DND-41 (cell line): Measurements from ENCODE around the gene NAPA.

Source experiments
- ATAC-seq: fragments of 200-7000 bp; cut with Tn5 transposase; 3 replicates; pipeline ENCODE4 v1.9.1; 2021; ENCODE audit warnings: low read depth; ENCODE audit not compliant: insufficient read depth
- DNase-seq: peaks from one replicate; pipeline ENCODE4 v3.0.0-alpha.2; 2020
- H2AFZ ChIP-seq: 2 replicates; pipeline ENCODE4 v1.6.0; 2012; ENCODE audit warnings: low read depth, low read length
- H3K27ac ChIP-seq: 2 replicates; pipeline ENCODE4 v1.5.1; 2012; ENCODE audit warnings: low read length, inconsistent platforms
- H3K27me3 ChIP-seq: fragments of 200-600 bp; sonication (generic); 2 replicates; pipeline ENCODE4 v1.6.0; 2012; ENCODE audit warnings: low read length, mild to moderate bottlenecking, inconsistent platforms; ENCODE audit not compliant: insufficient read depth, poor library complexity
- H3K36me3 ChIP-seq: 2 replicates; pipeline ENCODE4 v1.5.1; 2012; ENCODE audit warnings: low read length, inconsistent platforms; ENCODE audit not compliant: insufficient read depth
- H3K4me1 ChIP-seq: 2 replicates; pipeline ENCODE4 v1.5.1; 2012; ENCODE audit warnings: mild to moderate bottlenecking, low read length; ENCODE audit not compliant: insufficient read depth
- H3K4me2 ChIP-seq: 2 replicates; pipeline ENCODE4 v1.6.0; 2012; ENCODE audit warnings: mild to moderate bottlenecking, moderate library complexity, low read length, inconsistent platforms; ENCODE audit not compliant: insufficient read depth
- H3K4me3 ChIP-seq, 2 experiments: fragments of 200-600 bp in 1 of 2; shearing (Covaris generic) in 1 of 2; 2 replicates each; pipeline ENCODE4 v1.5.1; 2012 to 2016; ENCODE audit warnings: inconsistent platforms in 2 of 2, low read length in 2 of 2, mild to moderate bottlenecking in 2 of 2, low read depth in 1 of 2, moderate library complexity in 1 of 2
- H3K79me2 ChIP-seq: 2 replicates; pipeline ENCODE4 v1.6.0; 2012; ENCODE audit warnings: low read length, inconsistent platforms; ENCODE audit not compliant: insufficient read depth
- H3K9ac ChIP-seq: 2 replicates; pipeline ENCODE4 v1.6.0; 2012; ENCODE audit warnings: low read depth, mild to moderate bottlenecking, inconsistent platforms, low read length, moderate library complexity
- H3K9me3 ChIP-seq: 2 replicates; pipeline ENCODE4 v1.5.1; 2012; ENCODE audit warnings: low read length, moderate library complexity, mild to moderate bottlenecking, inconsistent platforms; ENCODE audit not compliant: insufficient read depth, severe bottlenecking
- H4K20me1 ChIP-seq: 2 replicates; pipeline ENCODE4 v1.6.0; 2012; ENCODE audit warnings: low read length; ENCODE audit not compliant: insufficient read depth
- CTCF ChIP-seq: IDR thresholded peaks from 2 replicates; pipeline ENCODE4 v1.5.1; 2012; ENCODE audit warnings: borderline replicate concordance, low read length, moderate library complexity, mild to moderate bottlenecking; ENCODE audit not compliant: poor library complexity, severe bottlenecking; ENCODE audit errors: extremely low read depth
- EZH2 ChIP-seq: IDR thresholded peaks from 3 replicates; pipeline ENCODE4 v1.6.1; 2012; ENCODE audit warnings: borderline replicate concordance, low read depth, mild to moderate bottlenecking, moderate library complexity, low read length, inconsistent platforms; ENCODE audit not compliant: severe bottlenecking

NAPA gene

GRCh38 chr19:47491358-47492136 is 23.3 kb downstream of the NAPA start:
- Histone ChIP-seq H3K9me3 (no peaks in the 10 kb centered on the region), H3K79me2 (no peaks in the 10 kb centered on the region), H3K27me3 (no peaks in the 10 kb centered on the region), H3K4me1 (peaks cover 9% of the 10 kb centered on the region; the same call in 1 of the 2 replicates), H3K4me3 (no peak overlapping the region), H3K27ac (no peak overlapping the region), H3K36me3 (peaks cover 72% of the 10 kb centered on the region), H3K4me2 (no peak overlapping the region), H2AFZ (no peak overlapping the region), H4K20me1 (peaks cover 25% of the 10 kb centered on the region; the same call in 1 of the 2 replicates), H3K9ac (no peak overlapping the region)
- TF ChIP-seq EZH2 (no peak), CTCF (no peak)
- ATAC-seq (no peak), DNase-seq (no peak)

GRCh38 chr19:47490847-47491246 is 24.0 kb downstream of the NAPA start:
- H2AFZ ChIP-seq, result no peak overlapping the region
- no peak overlapping the region for H3K4me3 ChIP-seq
- H3K36me3 ChIP-seq, result peaks cover 71% of the 10 kb centered on the region
- no peak for ATAC-seq
- peaks cover 22% of the 10 kb centered on the region; the same call in 1 of the 2 replicates for H4K20me1 ChIP-seq
- no peak overlapping the region for H3K9ac ChIP-seq
- DNase-seq, result no peak
- no peaks in the 10 kb centered on the region for H3K9me3 ChIP-seq
- no peaks in the 10 kb centered on the region for H3K79me2 ChIP-seq
- H3K27ac ChIP-seq, result no peak overlapping the region
- H3K4me1 ChIP-seq, result peaks cover 9% of the 10 kb centered on the region; the same call in 1 of the 2 replicates
- no peaks in the 10 kb centered on the region for H3K27me3 ChIP-seq
- TF ChIP-seq CTCF, result no peak
- TF ChIP-seq EZH2, result no peak
- no peak overlapping the region for H3K4me2 ChIP-seq

GRCh38 chr19:47490031-47490430 is 24.8 kb downstream of the NAPA start:
- Histone ChIP-seq H3K27me3 (no peaks in the 10 kb centered on the region), H4K20me1 (peaks cover 17% of the 10 kb centered on the region; the same call in 1 of the 2 replicates), H3K4me2 (no peak overlapping the region), H3K4me3 (no peak overlapping the region), H3K9ac (no peak overlapping the region), H3K4me1 (peaks cover 17% of the 10 kb centered on the region), H3K27ac (no peak overlapping the region), H3K36me3 (peaks cover 70% of the 10 kb centered on the region), H3K79me2 (peaks cover 2% of the 10 kb centered on the region; the same call in 1 of the 2 replicates), H2AFZ (no peak overlapping the region), H3K9me3 (no peaks in the 10 kb centered on the region)
- no peak for DNase-seq
- no peak for ATAC-seq
- TF ChIP-seq EZH2, result no peak
- no peak for TF ChIP-seq CTCF
